Measurements from ENCODE around the gene ESPNL. TPM values are rescaled to one million over a fixed set of nuclear protein-coding genes. Genes with fewer than 3 reads are reported as not detected.

Gene ESPNL
- total RNA-seq, 1 experiment from 2014 or later: 1.0 TPM

GRCh38 chr2:238104691-238105371 lies 4.7 kb downstream of the ESPNL start:
- Histone ChIP-seq H3K36me3 (ENCODE audit: insufficient read depth, low read length) (no peaks in the 10 kb centered on the region), H3K4me2 (ENCODE audit: low read depth, low read length, poor library complexity, severe bottlenecking) (no peak overlapping the region), H3K79me2 (ENCODE audit: low read length) (no peaks in the 10 kb centered on the region), H3K9me3 (ENCODE audit: low read length) (no peaks in the 10 kb centered on the region), H4K20me1 (ENCODE audit: insufficient read depth, low read depth, low read length) (no peaks in the 10 kb centered on the region), H3K27ac (ENCODE audit: low read length) (no peak overlapping the region), H3K27me3 (ENCODE audit: low read length) (no peaks in the 10 kb centered on the region), H2AFZ (ENCODE audit: low read length) (no peak overlapping the region), H3K9ac (ENCODE audit: low read length) (no peak overlapping the region), H3K4me3 (ENCODE audit: low read length) (no peak overlapping the region), H3K4me1 (ENCODE audit: low read length) (peaks cover 33% of the 10 kb centered on the region), H3K9me2 (replicated peaks; ENCODE audit: insufficient read depth, low read length) (no peaks in the 10 kb centered on the region)
- DNase-seq: no peak

GRCh38 chr2:238105506-238106338 lies 5.6 kb downstream of the ESPNL start:
- H3K4me3 ChIP-seq (ENCODE audit: low read length): no peak overlapping the region
- no peak overlapping the region for H3K27ac ChIP-seq (ENCODE audit: low read length)
- no peak overlapping the region for H2AFZ ChIP-seq (ENCODE audit: low read length)
- H3K9ac ChIP-seq (ENCODE audit: low read length): no peak overlapping the region
- no peaks in the 10 kb centered on the region for H3K79me2 ChIP-seq (ENCODE audit: low read length)
- DNase-seq: no peak
- no peaks in the 10 kb centered on the region for H3K36me3 ChIP-seq (ENCODE audit: insufficient read depth, low read length)
- H3K9me3 ChIP-seq (ENCODE audit: low read length): no peaks in the 10 kb centered on the region
- H3K4me1 ChIP-seq (ENCODE audit: low read length): peaks cover 33% of the 10 kb centered on the region
- H3K9me2 ChIP-seq (replicated peaks; ENCODE audit: insufficient read depth, low read length): no peaks in the 10 kb centered on the region
- no peaks in the 10 kb centered on the region for H4K20me1 ChIP-seq (ENCODE audit: insufficient read depth, low read depth, low read length)
- no peak overlapping the region for H3K4me2 ChIP-seq (ENCODE audit: low read depth, low read length, poor library complexity, severe bottlenecking)
- no peaks in the 10 kb centered on the region for H3K27me3 ChIP-seq (ENCODE audit: low read length)

GRCh38 chr2:238106339-238106697 lies 6.2 kb downstream of the ESPNL start:
- no peaks in the 10 kb centered on the region for H3K36me3 ChIP-seq (ENCODE audit: insufficient read depth, low read length)
- H3K79me2 ChIP-seq (ENCODE audit: low read length): no peaks in the 10 kb centered on the region
- peaks cover 33% of the 10 kb centered on the region for H3K4me1 ChIP-seq (ENCODE audit: low read length)
- no peak for DNase-seq
- H3K27me3 ChIP-seq (ENCODE audit: low read length): no peaks in the 10 kb centered on the region
- H3K9me3 ChIP-seq (ENCODE audit: low read length): peaks cover 1% of the 10 kb centered on the region; the same call in 1 of the 2 replicates
- no peak overlapping the region for H2AFZ ChIP-seq (ENCODE audit: low read length)
- no peak overlapping the region for H3K27ac ChIP-seq (ENCODE audit: low read length)
- no peaks in the 10 kb centered on the region for H3K9me2 ChIP-seq (replicated peaks; ENCODE audit: insufficient read depth, low read length)
- H3K4me2 ChIP-seq (ENCODE audit: low read depth, low read length, poor library complexity, severe bottlenecking): peak overlapping the region; percentile 70
- peak overlapping the region; percentile 57; the same call in 1 of the 2 replicates for H3K4me3 ChIP-seq (ENCODE audit: low read length)
- H4K20me1 ChIP-seq (ENCODE audit: insufficient read depth, low read depth, low read length): no peaks in the 10 kb centered on the region
- peak overlapping the region; percentile 64 for H3K9ac ChIP-seq (ENCODE audit: low read length)

GRCh38 chr2:238106698-238107524 lies 6.8 kb downstream of the ESPNL start:
- Histone ChIP-seq H3K36me3 (ENCODE audit: insufficient read depth, low read length) (no peaks in the 10 kb centered on the region), H3K79me2 (ENCODE audit: low read length) (no peaks in the 10 kb centered on the region), H3K9me3 (ENCODE audit: low read length) (peaks cover 6% of the 10 kb centered on the region; the same call in 1 of the 2 replicates), H2AFZ (ENCODE audit: low read length) (peak overlapping the region; percentile 98; the same call in 1 of the 2 replicates), H3K27ac (ENCODE audit: low read length) (no peak overlapping the region), H3K4me3 (ENCODE audit: low read length) (peak overlapping the region; percentile 57), H4K20me1 (ENCODE audit: insufficient read depth, low read depth, low read length) (no peaks in the 10 kb centered on the region), H3K4me2 (ENCODE audit: low read depth, low read length, poor library complexity, severe bottlenecking) (peak overlapping the region; percentile 70), H3K27me3 (ENCODE audit: low read length) (no peaks in the 10 kb centered on the region), H3K4me1 (ENCODE audit: low read length) (peaks cover 33% of the 10 kb centered on the region), H3K9ac (ENCODE audit: low read length) (peak overlapping the region; percentile 64), H3K9me2 (replicated peaks; ENCODE audit: insufficient read depth, low read length) (no peaks in the 10 kb centered on the region)
- peak; percentile 81 for DNase-seq

- Histone ChIP-seq H3K9me2 (replicated peaks; ENCODE audit: insufficient read depth, low read length) (no peaks in the 10 kb centered on the region), H3K36me3 (ENCODE audit: insufficient read depth, low read length) (no peaks in the 10 kb centered on the region), H3K4me1 (ENCODE audit: low read length) (peaks cover 33% of the 10 kb centered on the region), H3K27ac (ENCODE audit: low read length) (no peak overlapping the region), H3K27me3 (ENCODE audit: low read length) (no peaks in the 10 kb centered on the region), H2AFZ (ENCODE audit: low read length) (peak overlapping the region; percentile 98; the same call in 1 of the 2 replicates), H3K4me3 (ENCODE audit: low read length) (peak overlapping the region; percentile 57), H3K9me3 (ENCODE audit: low read length) (peaks cover 9% of the 10 kb centered on the region; the same call in 1 of the 2 replicates), H3K9ac (ENCODE audit: low read length) (peak overlapping the region; percentile 64; the same call in 1 of the 2 replicates), H3K4me2 (ENCODE audit: low read depth, low read length, poor library complexity, severe bottlenecking) (peak overlapping the region; percentile 70), H3K79me2 (ENCODE audit: low read length) (no peaks in the 10 kb centered on the region), H4K20me1 (ENCODE audit: insufficient read depth, low read depth, low read length) (no peaks in the 10 kb centered on the region)
- DNase-seq: peak; percentile 88
These were observed 7.6 kb downstream of the ESPNL start for GRCh38 chr2:238107525-238108422.

GRCh38 chr2:238108423-238109183 lies 8.5 kb downstream of the ESPNL start:
- Histone ChIP-seq H3K79me2 (ENCODE audit: low read length) (no peaks in the 10 kb centered on the region), H3K4me3 (ENCODE audit: low read length) (no peak overlapping the region; the same call in 1 of the 2 replicates), H3K36me3 (ENCODE audit: insufficient read depth, low read length) (no peaks in the 10 kb centered on the region; the same call in 1 of the 2 replicates), H3K27me3 (ENCODE audit: low read length) (no peaks in the 10 kb centered on the region), H3K27ac (ENCODE audit: low read length) (no peak overlapping the region), H4K20me1 (ENCODE audit: insufficient read depth, low read depth, low read length) (no peaks in the 10 kb centered on the region), H2AFZ (ENCODE audit: low read length) (no peak overlapping the region), H3K9me2 (replicated peaks; ENCODE audit: insufficient read depth, low read length) (no peaks in the 10 kb centered on the region), H3K4me2 (ENCODE audit: low read depth, low read length, poor library complexity, severe bottlenecking) (peak overlapping the region; percentile 70), H3K9ac (ENCODE audit: low read length) (no peak overlapping the region), H3K4me1 (ENCODE audit: low read length) (peaks cover 33% of the 10 kb centered on the region), H3K9me3 (ENCODE audit: low read length) (peaks cover 10% of the 10 kb centered on the region; the same call in 1 of the 2 replicates)
- DNase-seq: peak; percentile 76

- Histone ChIP-seq H3K4me1 (ENCODE audit: low read length) (peaks cover 8% of the 10 kb centered on the region), H2AFZ (ENCODE audit: low read length) (no peak overlapping the region), H3K9me3 (ENCODE audit: low read length) (peaks cover 10% of the 10 kb centered on the region; the same call in 1 of the 2 replicates), H3K27ac (ENCODE audit: low read length) (no peak overlapping the region), H3K9ac (ENCODE audit: low read length) (no peak overlapping the region), H3K9me2 (replicated peaks; ENCODE audit: insufficient read depth, low read length) (no peaks in the 10 kb centered on the region), H3K4me2 (ENCODE audit: low read depth, low read length, poor library complexity, severe bottlenecking) (no peak overlapping the region), H3K79me2 (ENCODE audit: low read length) (no peaks in the 10 kb centered on the region), H3K4me3 (ENCODE audit: low read length) (no peak overlapping the region), H4K20me1 (ENCODE audit: insufficient read depth, low read depth, low read length) (no peaks in the 10 kb centered on the region), H3K36me3 (ENCODE audit: insufficient read depth, low read length) (no peaks in the 10 kb centered on the region; the same call in 1 of the 2 replicates), H3K27me3 (ENCODE audit: low read length) (no peaks in the 10 kb centered on the region)
- DNase-seq: no peak
These were observed 13.5 kb downstream of the ESPNL start for GRCh38 chr2:238113611-238114010.
